CD14-positive monocyte (primary cell): ENCODE data around the gene ZNF354B. TPM values are rescaled to one million over a fixed set of nuclear protein-coding genes. Genes with fewer than 3 reads are reported as not detected.

Experiments used
- DNase-seq, 3 donors: peaks; one replicate each; pipeline ENCODE4 v3.0.0-alpha.2; 2011 to 2022
- H2AFZ ChIP-seq: 2 replicates; pipeline ENCODE4 v1.6.0; 2012; ENCODE audit warnings: mild to moderate bottlenecking, low read depth, low read length, inconsistent platforms; ENCODE audit not compliant: insufficient read depth, poor library complexity, severe bottlenecking
- H3K27ac ChIP-seq, 2 donors: 1 replicate in 1 of 2; 2 replicates in 1 of 2; pipeline ENCODE4 v1.5.1; 2012 to 2013; ENCODE audit warnings: low read length in 2 of 2, control low read depth in 1 of 2, inconsistent platforms in 1 of 2, low read depth in 1 of 2, mild to moderate bottlenecking in 1 of 2
- H3K27me3 ChIP-seq, 2 donors: one replicate each; pipeline versions ENCODE4 v1.6.0 to v1.6.1; 2011 to 2013; ENCODE audit warnings: low read length in 2 of 2; ENCODE audit not compliant: control insufficient read depth in 2 of 2, insufficient read depth in 2 of 2
- H3K36me3 ChIP-seq, 2 donors: replicated peaks in 1 of 2; 1 replicate in 1 of 2; 2 replicates in 1 of 2; pipeline versions ENCODE4 v1.5.1 to v1.6.1; 2012 to 2013; ENCODE audit warnings: low read length in 2 of 2, control low read depth in 1 of 2, inconsistent platforms in 1 of 2, mild to moderate bottlenecking in 1 of 2; ENCODE audit not compliant: insufficient read depth in 2 of 2, control insufficient read depth in 1 of 2
- H3K4me1 ChIP-seq, 2 donors: 1 replicate in 1 of 2; 2 replicates in 1 of 2; pipeline versions ENCODE4 v1.5.1 to v1.6.1; 2012 to 2013; ENCODE audit warnings: low read length in 2 of 2, control low read depth in 1 of 2, inconsistent platforms in 1 of 2, mild to moderate bottlenecking in 1 of 2, moderate library complexity in 1 of 2; ENCODE audit not compliant: insufficient read depth in 2 of 2, control insufficient read depth in 1 of 2
- H3K4me2 ChIP-seq: replicated peaks from 2 replicates; pipeline ENCODE3; 2012; ENCODE audit warnings: low read length, moderate library complexity, mild to moderate bottlenecking; ENCODE audit not compliant: poor library complexity, severe bottlenecking; ENCODE audit errors: extremely low read depth
- H3K4me3 ChIP-seq, 3 experiments: fragments of 200-600 bp in 1 of 3; sonication (generic) in 1 of 3; replicated peaks in 1 of 3; 1 replicate in 2 of 3; 2 replicates in 1 of 3; pipeline ENCODE4 v1.5.1; 2011 to 2013; ENCODE audit warnings: low read length in 3 of 3, mild to moderate bottlenecking in 3 of 3, control low read depth in 2 of 3, low read depth in 2 of 3, inconsistent platforms in 1 of 3, moderate library complexity in 1 of 3
- H3K79me2 ChIP-seq: 2 replicates; pipeline ENCODE4 v1.6.0; 2012; ENCODE audit warnings: mild to moderate bottlenecking, control low read depth, inconsistent platforms, low read length, moderate library complexity; ENCODE audit not compliant: insufficient read depth
- H3K9ac ChIP-seq: 2 replicates; pipeline ENCODE4 v1.6.0; 2017; ENCODE audit warnings: low read length, mild to moderate bottlenecking; ENCODE audit not compliant: insufficient read depth, poor library complexity, severe bottlenecking
- H3K9me3 ChIP-seq, 2 donors: replicated peaks in 1 of 2; 1 replicate in 1 of 2; 2 replicates in 1 of 2; pipeline versions ENCODE4 v1.5.1 to v1.6.1; 2012 to 2013; ENCODE audit warnings: low read length in 2 of 2, control low read depth in 1 of 2; ENCODE audit not compliant: control insufficient read depth in 1 of 2, insufficient read depth in 1 of 2
- H4K20me1 ChIP-seq: 2 replicates; pipeline ENCODE4 v1.6.0; 2012; ENCODE audit warnings: mild to moderate bottlenecking, low read length, control low read depth, moderate library complexity; ENCODE audit not compliant: insufficient read depth
- H3K27ac Mint-ChIP-seq, 7 donors: one replicate each; pipeline ENCODE4 v1.8.0; 2020; ENCODE audit warnings: mild to moderate bottlenecking in 7 of 7, mixed read lengths in 7 of 7, moderate library complexity in 6 of 7, inconsistent platforms in 2 of 7
- H3K27me3 Mint-ChIP-seq, 3 donors: one replicate each; pipeline ENCODE4 v1.8.0; 2021 to 2022; ENCODE audit warnings: low read depth in 3 of 3, mild to moderate bottlenecking in 3 of 3, mixed read lengths in 3 of 3, moderate library complexity in 3 of 3, inconsistent platforms in 1 of 3
- H3K36me3 Mint-ChIP-seq, 2 donors: one replicate each; pipeline ENCODE4 v1.8.0; 2020; ENCODE audit warnings: mixed read lengths in 2 of 2, inconsistent platforms in 1 of 2, mild to moderate bottlenecking in 1 of 2
- H3K4me1 Mint-ChIP-seq: one replicate; pipeline ENCODE4 v1.8.0; 2020; ENCODE audit warnings: mild to moderate bottlenecking, mixed read lengths
- H3K4me3 Mint-ChIP-seq, 2 donors: one replicate each; pipeline ENCODE4 v1.8.0; 2020; ENCODE audit warnings: mild to moderate bottlenecking in 2 of 2, mixed read lengths in 2 of 2, moderate library complexity in 1 of 2
- H3K9me3 Mint-ChIP-seq, 7 donors: one replicate each; pipeline ENCODE4 v1.8.0; 2020 to 2022; ENCODE audit warnings: mixed read lengths in 7 of 7, mild to moderate bottlenecking in 6 of 7, moderate library complexity in 6 of 7, inconsistent platforms in 2 of 7
- CTCF ChIP-seq: fragments of 200-600 bp; IDR thresholded peaks from one replicate; pipeline ENCODE4 v1.8.0; 2022; ENCODE audit warnings: antibody characterized with exemption, mild to moderate bottlenecking
- WGBS: methylation state at CpG from one replicate; pipeline ENCODE4 v1.1.5; 2013; ENCODE audit warnings: missing lambda C conversion rate; ENCODE audit not compliant: insufficient coverage; 5-methylcytosine and 5-hydroxymethylcytosine counted together
- intact Hi-C, 2 donors: fragments of 100-400 bp; cut with micrococcal nuclease; formaldehyde crosslinking; loops; one replicate each; pipeline versions ENCODE4 v1.15.0 to v1.15.1; 2023
- polyA plus RNA-seq, 3 donors: library from polyadenylated mRNA; depleted of rRNA in 1 of 3; unstranded in 2 of 3; stranded (reverse) in 1 of 3; fragments of 300-500 nt in 2 of 3; fragments of >200 nt in 1 of 3; fragmentation: Illumina TruSeq in 2 of 3; gene quantifications; 1 replicate in 2 of 3; 2 replicates in 1 of 3; pipeline ENCODE4 v1.2.3, GENCODE V29; 2012 to 2021

ZNF354B gene
- polyA plus RNA-seq, 3 donors: 0.94 to 12.0 (median 1.1) TPM

GRCh38 chr5:178825444-178825843 is 34.3 kb upstream of the ZNF354B start:
- Histone ChIP-seq H3K79me2 (no peaks in the 10 kb centered on the region), H3K4me1 (no peaks in the 10 kb centered on the region), H3K36me3 (no peaks in the 10 kb centered on the region), H3K27me3 (peaks cover 0 to 8% of the 10 kb centered on the region in 2 donors), H3K9me3 (peaks cover 0 to 4% of the 10 kb centered on the region in 2 donors), H2AFZ (no peak overlapping the region), H3K9ac (no peak overlapping the region), H3K4me3 (no peak overlapping the region), H3K4me2 (no peak overlapping the region), H4K20me1 (no peaks in the 10 kb centered on the region), H3K27ac (no peak overlapping the region)
- Mint-ChIP-seq H3K27me3 (peaks cover 5 to 7% (median 6%) of the 10 kb centered on the region in 3 donors), H3K36me3 (no peaks in the 10 kb centered on the region), H3K27ac (no peak overlapping the region), H3K9me3 (peaks cover 0 to 20% (median 9%) of the 10 kb centered on the region in 7 donors), H3K4me1 (no peaks in the 10 kb centered on the region), H3K4me3 (no peak overlapping the region)
- WGBS: 80% methylated on average over 1 of the region's 6 CpGs
- no peak for DNase-seq
- intact Hi-C loops: no loop called here
- no peak for TF ChIP-seq CTCF

GRCh38 chr5:178826216-178826615 is 33.5 kb upstream of the ZNF354B start:
- Histone ChIP-seq H2AFZ (no peak overlapping the region), H3K36me3 (no peaks in the 10 kb centered on the region), H3K4me3 (no peak overlapping the region), H3K9ac (no peak overlapping the region), H3K4me1 (no peaks in the 10 kb centered on the region), H3K79me2 (no peaks in the 10 kb centered on the region), H4K20me1 (no peaks in the 10 kb centered on the region), H3K9me3 (peaks cover 0 to 4% of the 10 kb centered on the region in 2 donors), H3K4me2 (no peak overlapping the region), H3K27me3 (peaks cover 0 to 8% of the 10 kb centered on the region in 2 donors), H3K27ac (no peak overlapping the region)
- no peak for DNase-seq
- WGBS: 100% methylated on average over 1 of the region's 2 CpGs
- Mint-ChIP-seq H3K4me3 (no peak overlapping the region), H3K27me3 (peaks cover 5 to 7% (median 6%) of the 10 kb centered on the region in 3 donors), H3K36me3 (no peaks in the 10 kb centered on the region), H3K4me1 (no peaks in the 10 kb centered on the region), H3K9me3 (peaks cover 0 to 13% (median 11%) of the 10 kb centered on the region in 7 donors), H3K27ac (no peak overlapping the region)
- intact Hi-C loops: no loop called here
- no peak for TF ChIP-seq CTCF
